ENCODE results near the gene EEF1B2. TPM values are rescaled to one million over a fixed set of nuclear protein-coding genes. Genes with fewer than 3 reads are reported as not detected.

Gene EEF1B2
- total RNA-seq, 1 donor from 2014 or later = 732 TPM

Other genes with a start within 250 kb of the EEF1B2 start
- gene INO80D, start 73.7 kb upstream of the EEF1B2 start, total RNA-seq = 18.8 TPM
- gene NDUFS1, start 451 bp upstream of the EEF1B2 start, total RNA-seq = 81.6 TPM
- 5.6 TPM for gene ZDBF2, start 114.8 kb downstream of the EEF1B2 start, total RNA-seq